GM12891 (cell line): Measurements from ENCODE around the gene WNT10A.

ENCODE experiments used
- PAX5 ChIP-seq: IDR thresholded peaks from 2 replicates; pipeline ENCODE4 v1.6.1; 2011; ENCODE audit warnings: low read length, moderate library complexity, mild to moderate bottlenecking; ENCODE audit not compliant: insufficient read depth, severe bottlenecking
- POLR2A ChIP-seq: IDR thresholded peaks from 2 replicates; pipeline ENCODE4 v1.6.1; 2011; ENCODE audit warnings: low read depth, low read length, control low read depth
- POLR2AphosphoS5 ChIP-seq: IDR thresholded peaks from 2 replicates; pipeline ENCODE4 v1.6.1; 2011; ENCODE audit warnings: low read depth, low read length, control low read depth
- TAF1 ChIP-seq: IDR thresholded peaks from 2 replicates; pipeline ENCODE4 v1.6.1; 2011; ENCODE audit warnings: low read depth, low read length, control low read depth

GRCh38 chr2:218885981-218886947 is 5.6 kb downstream of the WNT10A start:
- TF ChIP-seq TAF1: no peak
- no peak; the same call in 1 of the 2 replicates for TF ChIP-seq POLR2A
- no peak for TF ChIP-seq POLR2AphosphoS5
- no peak for TF ChIP-seq PAX5
